DOHH2 (cell line): ENCODE data around the gene AXIN2.

Experiments used
- H3F3A ChIP-seq: fragments of 200-600 bp; sonication (generic), shearing (Covaris generic); 2 replicates; pipeline ENCODE4 v1.6.0; 2016; ENCODE audit warnings: antibody characterized with exemption, mild to moderate bottlenecking; ENCODE audit not compliant: control insufficient read depth, insufficient read depth
- H3K27ac ChIP-seq: fragments of 200-600 bp; sonication (generic); 2 replicates; pipeline ENCODE4 v1.5.1; 2014; ENCODE audit warnings: low read depth, mild to moderate bottlenecking, low read length, moderate library complexity
- H3K27me3 ChIP-seq: fragments of 200-600 bp; sonication (generic); 2 replicates; pipeline ENCODE4 v1.6.1; 2014; ENCODE audit warnings: mild to moderate bottlenecking, low read length, mixed read lengths; ENCODE audit not compliant: control insufficient read depth
- H3K36me3 ChIP-seq: fragments of 200-600 bp; sonication (generic); 2 replicates; pipeline ENCODE4 v1.6.1; 2014; ENCODE audit warnings: mild to moderate bottlenecking, low read length, moderate library complexity, mixed read lengths; ENCODE audit not compliant: control insufficient read depth
- H3K4me1 ChIP-seq: fragments of 200-600 bp; sonication (generic); 2 replicates; pipeline ENCODE4 v1.6.1; 2014; ENCODE audit warnings: mild to moderate bottlenecking, low read length, mixed read lengths; ENCODE audit not compliant: control insufficient read depth
- H3K4me2 ChIP-seq: fragments of 200-600 bp; sonication (generic); 2 replicates; pipeline ENCODE4 v1.6.0; 2014; ENCODE audit warnings: mild to moderate bottlenecking, low read length, moderate library complexity
- H3K4me3 ChIP-seq: fragments of 200-600 bp; sonication (generic); 2 replicates; pipeline ENCODE4 v1.5.1; 2014; ENCODE audit warnings: mild to moderate bottlenecking, low read length, mixed read lengths
- H3K79me2 ChIP-seq: fragments of 200-600 bp; sonication (generic); 2 replicates; pipeline ENCODE4 v1.6.1; 2014; ENCODE audit warnings: mild to moderate bottlenecking, low read length, mixed read lengths; ENCODE audit not compliant: control insufficient read depth
- H3K9me2 ChIP-seq: fragments of 200-600 bp; sonication (generic); replicated peaks from 2 replicates; pipeline ENCODE4 v1.6.1; 2014; ENCODE audit warnings: mild to moderate bottlenecking, low read length, mixed read lengths; ENCODE audit not compliant: control insufficient read depth
- H3K9me3 ChIP-seq: fragments of 200-600 bp; sonication (generic); 2 replicates; pipeline ENCODE4 v1.6.1; 2014; ENCODE audit warnings: antibody characterized with exemption, low read length, mixed read lengths; ENCODE audit not compliant: control insufficient read depth, insufficient read depth
- H4K20me1 ChIP-seq: fragments of 200-600 bp; sonication (generic); 2 replicates; pipeline ENCODE4 v1.6.0; 2014; ENCODE audit warnings: low read depth, mild to moderate bottlenecking, antibody characterized with exemption, low read length, moderate library complexity; ENCODE audit not compliant: control insufficient read depth, insufficient read depth
- CTCF ChIP-seq: fragments of 200-600 bp; sonication (generic); IDR thresholded peaks from one replicate; pipeline ENCODE4 v1.5.1; 2014; ENCODE audit warnings: antibody characterized with exemption, mild to moderate bottlenecking, low read depth, low read length; ENCODE audit not compliant: poor library complexity, severe bottlenecking
- EZH2phosphoT487 ChIP-seq: fragments of 200-600 bp; sonication (generic); IDR thresholded peaks from 2 replicates; pipeline ENCODE4 v1.6.1; 2017; ENCODE audit warnings: borderline replicate concordance, mild to moderate bottlenecking, antibody characterized with exemption, low read length, moderate library complexity, mixed read lengths

Gene AXIN2

GRCh38 chr17:65551267-65552040, 10.0 kb downstream of the AXIN2 start:
- no peaks in the 10 kb centered on the region for H3K9me2 ChIP-seq
- no peak overlapping the region for H3K27ac ChIP-seq
- no peaks in the 10 kb centered on the region for H3F3A ChIP-seq
- H3K4me3 ChIP-seq, result no peak overlapping the region
- no peaks in the 10 kb centered on the region for H3K36me3 ChIP-seq
- peaks cover under 1% of the 10 kb centered on the region for H3K4me1 ChIP-seq
- H3K27me3 ChIP-seq, result no peaks in the 10 kb centered on the region
- H3K9me3 ChIP-seq, result no peaks in the 10 kb centered on the region
- no peak overlapping the region for H3K4me2 ChIP-seq
- 0 out of 2 replicates have a peak, but pooled peaks cover 4% of the 10 kb centered on the region for H4K20me1 ChIP-seq
- TF ChIP-seq CTCF, result no peak
- TF ChIP-seq EZH2phosphoT487, result no peak
- no peaks in the 10 kb centered on the region for H3K79me2 ChIP-seq

GRCh38 chr17:65550758-65551157, 10.7 kb downstream of the AXIN2 start:
- H3K79me2 ChIP-seq, result no peaks in the 10 kb centered on the region
- no peaks in the 10 kb centered on the region for H3K9me2 ChIP-seq
- no peak overlapping the region for H3K27ac ChIP-seq
- no peaks in the 10 kb centered on the region for H3K36me3 ChIP-seq
- H3K4me2 ChIP-seq, result no peak overlapping the region
- no peak for TF ChIP-seq EZH2phosphoT487
- TF ChIP-seq CTCF, result no peak
- no peak overlapping the region for H3K4me3 ChIP-seq
- H3K4me1 ChIP-seq, result no peaks in the 10 kb centered on the region
- no peaks in the 10 kb centered on the region for H4K20me1 ChIP-seq
- H3F3A ChIP-seq, result no peaks in the 10 kb centered on the region
- no peaks in the 10 kb centered on the region for H3K9me3 ChIP-seq
- H3K27me3 ChIP-seq, result no peaks in the 10 kb centered on the region

GRCh38 chr17:65550075-65550662, 11.3 kb downstream of the AXIN2 start:
- H3K4me2 ChIP-seq, result no peak overlapping the region
- no peaks in the 10 kb centered on the region for H3F3A ChIP-seq
- no peaks in the 10 kb centered on the region for H3K79me2 ChIP-seq
- H3K27ac ChIP-seq, result no peak overlapping the region
- no peaks in the 10 kb centered on the region for H3K27me3 ChIP-seq
- no peaks in the 10 kb centered on the region for H3K9me2 ChIP-seq
- no peaks in the 10 kb centered on the region for H4K20me1 ChIP-seq
- H3K9me3 ChIP-seq, result no peaks in the 10 kb centered on the region
- TF ChIP-seq EZH2phosphoT487 (no peak), CTCF (no peak)
- no peak overlapping the region for H3K4me3 ChIP-seq
- no peaks in the 10 kb centered on the region for H3K4me1 ChIP-seq
- H3K36me3 ChIP-seq, result no peaks in the 10 kb centered on the region
